K562 (cell line): ENCODE data around the gene HS3ST5. TPM values are rescaled to one million over a fixed set of nuclear protein-coding genes. Genes with fewer than 3 reads are reported as not detected.

Source experiments
- ATAC-seq: fragments of 200-7000 bp; cut with Tn5 transposase; 3 replicates; pipeline ENCODE4 v1.9.1; 2020; ENCODE audit warnings: moderate library complexity
- BruUV-seq: library from RNA; stranded (reverse); fragments of 400-500 nt; replicated peaks from 2 replicates; lab custom pipeline; 2021; lab: Mats Ljungman, UMichigan
- CTCF ChIA-PET: fragments of 300-600 bp; formaldehyde crosslinking; extraction: SDS; loops from one replicate; lab custom pipeline; 2021; ENCODE audit warnings: low intra/inter-chr PET ratio; lab: Yijun Ruan, JAX
- POLR2A ChIA-PET: fragments of 300-600, 350-650 bp; sonication (Branson Sonifier 250); formaldehyde crosslinking; extraction: SDS; loops from one replicate; lab custom pipeline; 2021; ENCODE audit warnings: antibody characterized with exemption, inconsistent platforms; lab: Yijun Ruan, JAX
- DNase-seq, 4 experiments: peaks; one replicate each; pipeline versions ENCODE4 v3.0.0 to v3.0.0-alpha.2; 2011 to 2018; ENCODE audit warnings: low spot score in 3 of 4, mixed read lengths in 3 of 4; ENCODE audit errors: extremely low read depth in 1 of 4
- FAIRE-seq: peaks from 2 replicates; lab custom pipeline; 2011; peaks lifted over from hg19 to GRCh38; lab: Jason Lieb, UNC
- H2AFZ ChIP-seq: 2 replicates; pipeline ENCODE4 v1.6.0; 2011; ENCODE audit warnings: low read depth, low read length, control low read depth, inconsistent platforms
- H3K27ac ChIP-seq: fragments of 200-600 bp; 3 replicates; pipeline ENCODE4 v1.8.0; 2011; ENCODE audit warnings: low read depth, mild to moderate bottlenecking, control low read depth, inconsistent platforms, low read length, moderate library complexity, mixed read lengths; ENCODE audit errors: extremely low read depth
- H3K27me3 ChIP-seq, 2 experiments: fragments of 300-600 bp in 1 of 2; 2 replicates in 1 of 2; 3 replicates in 1 of 2; pipeline versions ENCODE4 v1.6.0 to v1.8.0; 2011; ENCODE audit warnings: inconsistent platforms in 2 of 2, low read length in 2 of 2, mild to moderate bottlenecking in 1 of 2, mixed read lengths in 1 of 2, moderate library complexity in 1 of 2; ENCODE audit not compliant: control insufficient read depth in 2 of 2, insufficient read depth in 2 of 2
- H3K36me3 ChIP-seq: fragments of 300-600 bp; 3 replicates; pipeline ENCODE4 v1.8.0; 2011; ENCODE audit warnings: mild to moderate bottlenecking, low read length, inconsistent platforms; ENCODE audit not compliant: control insufficient read depth, insufficient read depth
- H3K4me1 ChIP-seq, 2 experiments: fragments of 200-600 bp in 1 of 2; replicated peaks in 1 of 2; 2 replicates in 1 of 2; 3 replicates in 1 of 2; pipeline versions ENCODE4 v1.5.1 to v1.8.0; 2011; ENCODE audit warnings: inconsistent platforms in 2 of 2, low read length in 2 of 2, mild to moderate bottlenecking in 1 of 2, mixed read lengths in 1 of 2, moderate library complexity in 1 of 2; ENCODE audit not compliant: control insufficient read depth in 2 of 2, insufficient read depth in 2 of 2
- H3K4me2 ChIP-seq: 2 replicates; pipeline ENCODE4 v1.6.1; 2011; ENCODE audit warnings: low read length, control low read depth, inconsistent platforms, mixed read lengths; ENCODE audit not compliant: insufficient read depth
- H3K4me3 ChIP-seq: fragments of 200-600 bp; sonication (generic), shearing (Covaris generic); 2 replicates; pipeline ENCODE4 v1.5.1; 2016; ENCODE audit warnings: control low read depth, inconsistent platforms
- H3K79me2 ChIP-seq: fragments of 200-600 bp; 3 replicates; pipeline ENCODE4 v1.8.0; 2011; ENCODE audit warnings: low read length, inconsistent platforms; ENCODE audit not compliant: control insufficient read depth, insufficient read depth
- H3K9ac ChIP-seq, 2 experiments: 2 replicates each; pipeline versions ENCODE4 v1.6.0 to v1.6.1; 2011; ENCODE audit warnings: low read depth in 2 of 2, low read length in 2 of 2, control low read depth in 1 of 2, inconsistent platforms in 1 of 2, mild to moderate bottlenecking in 1 of 2, mixed read lengths in 1 of 2; ENCODE audit not compliant: insufficient read depth in 1 of 2
- H3K9me1 ChIP-seq: one replicate; pipeline ENCODE4 v1.6.0; 2011; ENCODE audit warnings: inconsistent platforms, mild to moderate bottlenecking, low read length, moderate library complexity; ENCODE audit not compliant: control insufficient read depth, insufficient read depth
- H3K9me3 ChIP-seq: replicated peaks from 2 replicates; pipeline ENCODE4 v1.5.1; 2011; ENCODE audit warnings: low read depth, low read length, inconsistent platforms; ENCODE audit not compliant: control insufficient read depth, insufficient read depth
- H4K20me1 ChIP-seq: replicated peaks from 2 replicates; pipeline ENCODE4 v1.6.1; 2011; ENCODE audit warnings: low read length, inconsistent platforms, mixed read lengths; ENCODE audit not compliant: control insufficient read depth, insufficient read depth
- BRF2 ChIP-seq: IDR thresholded peaks from 3 replicates; pipeline ENCODE4 v1.6.1; 2011; ENCODE audit warnings: borderline replicate concordance, mild to moderate bottlenecking; ENCODE audit not compliant: insufficient read length, insufficient read depth
- CEBPZ ChIP-seq: fragments of 150-350 bp; IDR thresholded peaks from 2 replicates; pipeline ENCODE4 v1.6.1; 2014; ENCODE audit warnings: low read depth, mild to moderate bottlenecking, low read length, borderline replicate concordance
- ERF ChIP-seq: fragments of 450-650 bp; formaldehyde crosslinking; IDR thresholded peaks from 2 replicates; pipeline ENCODE4 v1.4.0; 2020; ENCODE audit warnings: mild to moderate bottlenecking, mixed read lengths
- KDM4B ChIP-seq, 2 experiments: fragments of 450-650 bp in 1 of 2; sonication (generic) in 1 of 2; IDR thresholded peaks; 2 replicates each; pipeline ENCODE4 v1.6.1; 2016 to 2017; ENCODE audit warnings: borderline replicate concordance in 2 of 2, antibody characterized with exemption in 1 of 2, low read depth in 1 of 2, mild to moderate bottlenecking in 1 of 2
- NCOA1 ChIP-seq: fragments of 450-650 bp; IDR thresholded peaks from 2 replicates; pipeline ENCODE4 v1.6.1; 2016; ENCODE audit warnings: low read depth
- NEUROD1 ChIP-seq: fragments of 150-350 bp; IDR thresholded peaks from 2 replicates; pipeline ENCODE4 v1.6.1; 2014; ENCODE audit warnings: borderline replicate concordance, low read length, low read depth; ENCODE audit not compliant: partially characterized antibody
- OTX1 ChIP-seq: fragments of 450-650 bp; formaldehyde crosslinking; IDR thresholded peaks from 2 replicates; pipeline ENCODE4 v1.4.0; 2022; ENCODE audit warnings: mild to moderate bottlenecking
- POU5F1 ChIP-seq: fragments of 150-350 bp; IDR thresholded peaks from 2 replicates; pipeline ENCODE4 v1.6.1; 2014; ENCODE audit warnings: borderline replicate concordance, low read length, low read depth, mild to moderate bottlenecking; ENCODE audit not compliant: partially characterized antibody
- RBM39 ChIP-seq: fragments of 200-400 bp; formaldehyde crosslinking; optimal IDR thresholded peaks from 2 replicates; pipeline ENCODE3; 2018; ENCODE audit warnings: low read depth, low read length
- TFAM ChIP-seq: fragments of 250-450 bp; sonication (Bioruptor Pico); conservative IDR thresholded peaks from 2 replicates; pipeline ENCODE4 v1.5.0; 2021; ENCODE audit warnings: mild to moderate bottlenecking, moderate library complexity
- ZNF239 ChIP-seq: fragments of 250-450 bp; sonication (Bioruptor Pico); IDR thresholded peaks from 2 replicates; pipeline ENCODE4 v1.4.0; 2020; ENCODE audit warnings: mild to moderate bottlenecking
- ZNF253 ChIP-seq: fragments of 250-450 bp; sonication (Bioruptor Pico); conservative IDR thresholded peaks from 2 replicates; pipeline ENCODE4 v1.6.1; 2021; ENCODE audit warnings: mild to moderate bottlenecking
- WGBS: fragments of 100-300 bp; shearing (Covaris generic); methylation state at CpG from one replicate; pipeline ENCODE4 v1.1.6; 2016; ENCODE audit warnings: low coverage, mixed read lengths; ENCODE audit not compliant: insufficient coverage; ENCODE audit errors: missing lambda C conversion rate; 5-methylcytosine and 5-hydroxymethylcytosine counted together
- in situ Hi-C: fragments of 300-500 bp; cut with MboI; formaldehyde crosslinking; loops from 4 replicates; pipeline ENCODE4 v1.15.0; 2018; ENCODE audit warnings: inconsistent platforms, mixed read lengths
- intact Hi-C: fragments of 100-400 bp; cut with micrococcal nuclease; formaldehyde crosslinking; loops from 2 replicates; pipeline ENCODE4 v1.14.2; 2022
- polyA plus RNA-seq, 8 experiments: library from polyadenylated mRNA; depleted of rRNA in 4 of 8; stranded (reverse) in 5 of 8; unstranded in 3 of 8; fragments of >200 nt; fragmentation: Nextera tagmentation in 2 of 8; fragmentation: Illumina TruSeq in 1 of 8; extraction: Ambion mirVana in 2 of 8; extraction: Trizol in 1 of 8; gene quantifications; 2 replicates each; pipeline versions ENCODE4 v1.2.1 to v1.2.3, GENCODE V29; 2011 to 2014; ENCODE audit warnings: inconsistent platforms in 1 of 8, missing spikeins in 1 of 8
- total RNA-seq, 7 experiments: library from RNA; depleted of rRNA in 6 of 7; stranded (reverse); fragments of >200 nt in 6 of 7; fragmentation: Illumina TruSeq in 2 of 7; extraction: Trizol in 2 of 7; gene quantifications; 2 replicates each; pipeline versions ENCODE4 v1.2.1 to v1.2.3, GENCODE V29; 2011 to 2021; ENCODE audit warnings: low replicate concordance in 1 of 7

The HS3ST5 gene
- total and polyA plus RNA-seq, 9 of the 15 experiments (the other 6 are each of a cell fraction or from before 2014, with no cell fraction given), result not detected

- Histone ChIP-seq H3K79me2 (no peaks in the 10 kb centered on the region), H3K4me1 (no peaks in the 10 kb centered on the region), H3K9ac (no peak overlapping the region), H3K4me2 (no peak overlapping the region), H3K36me3 (no peaks in the 10 kb centered on the region), H3K4me3 (no peak overlapping the region), H3K9me3 (no peaks in the 10 kb centered on the region), H3K9me1 (no peaks in the 10 kb centered on the region), H4K20me1 (no peaks in the 10 kb centered on the region), H3K27ac (no peak overlapping the region), H3K27me3 (no peaks in the 10 kb centered on the region), H2AFZ (no peak overlapping the region)
- ChIA-PET POLR2A (no interaction called here), CTCF (no interaction called here)
- intact Hi-C loops (loop anchor here (10.0 kb wide), 1 partner anchor 98 kb away; no protein-coding TSS in a partner anchor), in situ Hi-C loops (no loop called here)
- no peak for DNase-seq
- no peak for ATAC-seq
- no peak for TF ChIP-seq BRF2
- TF ChIP-seq KDM4B (IDR thresholded peaks at IDR 0.05; ENCODE audit: borderline replicate concordance in 2 of 2, low read depth in 1 of 2), result no peak
- no peak for TF ChIP-seq NEUROD1
- BruUV-seq, result no TSS peak
- WGBS, result 0% methylated on average over 2 of the region's 2 CpGs
- FAIRE-seq, result no peak
Measured at GRCh38 chr6:114092943-114093342, 249.9 kb downstream of the HS3ST5 start.

GRCh38 chr6:114090626-114091025, 252.2 kb downstream of the HS3ST5 start:
- H3K27me3 ChIP-seq, result no peaks in the 10 kb centered on the region
- intact Hi-C loops, result loop anchor here (10.0 kb wide), 1 partner anchor 96 kb away; no protein-coding TSS in a partner anchor
- no peaks in the 10 kb centered on the region for H3K36me3 ChIP-seq
- DNase-seq (no peak), ATAC-seq (no peak), FAIRE-seq (no peak)
- in situ Hi-C loops, result no loop called here
- H3K79me2 ChIP-seq, result no peaks in the 10 kb centered on the region
- no TSS peak for BruUV-seq
- no peak overlapping the region for H3K27ac ChIP-seq
- H3K4me2 ChIP-seq, result no peak overlapping the region
- H3K9me3 ChIP-seq, result no peaks in the 10 kb centered on the region
- CTCF ChIA-PET, result no interaction called here
- no peak overlapping the region for H3K4me3 ChIP-seq
- 0% methylated on average over 4 of the region's 4 CpGs for WGBS
- H4K20me1 ChIP-seq, result no peaks in the 10 kb centered on the region
- H2AFZ ChIP-seq, result no peak overlapping the region
- POLR2A ChIA-PET, result no interaction called here
- no peaks in the 10 kb centered on the region for H3K9me1 ChIP-seq
- no peak overlapping the region for H3K9ac ChIP-seq
- H3K4me1 ChIP-seq, result no peaks in the 10 kb centered on the region
- TF ChIP-seq TFAM (CRISPR knock-in tag) (no peak), ERF (CRISPR knock-in tag) (no peak), ZNF239 (CRISPR knock-in tag) (no peak), CEBPZ (no peak), RBM39 (no peak), NCOA1 (no peak), OTX1 (CRISPR knock-in tag) (no peak), POU5F1 (no peak), ZNF253 (CRISPR knock-in tag) (no peak)
